Aorta (tissue), 5 donors: ENCODE data around the gene PCDH15. TPM values are rescaled to one million over a fixed set of nuclear protein-coding genes. Genes with fewer than 3 reads are reported as not detected.

Source experiments
- ATAC-seq: fragments of 200-7000 bp; cut with Tn5 transposase; one replicate; pipeline ENCODE4 v1.9.1; 2022; ENCODE audit warnings: moderate library complexity; ENCODE audit not compliant: low FRiP score
- DNase-seq, 2 donors: peaks; one replicate each; pipeline ENCODE4 v3.0.0-alpha.2; 2020
- H3K27ac ChIP-seq, 2 donors: one replicate each; pipeline ENCODE4 v1.5.1; 2013; ENCODE audit warnings: low read length in 2 of 2, mild to moderate bottlenecking in 2 of 2, moderate library complexity in 2 of 2, control low read depth in 1 of 2, inconsistent platforms in 1 of 2, low read depth in 1 of 2
- H3K27me3 ChIP-seq, 2 donors: one replicate each; pipeline ENCODE4 v1.6.1; 2013; ENCODE audit warnings: control low read depth in 1 of 2, low read length in 1 of 2, mild to moderate bottlenecking in 1 of 2, moderate library complexity in 1 of 2; ENCODE audit not compliant: insufficient read depth in 2 of 2, control insufficient read depth in 1 of 2
- H3K36me3 ChIP-seq, 2 donors: one replicate each; pipeline ENCODE4 v1.6.1; 2013; ENCODE audit warnings: control low read depth in 1 of 2, low read length in 1 of 2, mild to moderate bottlenecking in 1 of 2; ENCODE audit not compliant: insufficient read depth in 2 of 2, control insufficient read depth in 1 of 2
- H3K4me1 ChIP-seq, 2 donors: one replicate each; pipeline ENCODE4 v1.6.1; 2013; ENCODE audit warnings: low read length in 2 of 2, control low read depth in 1 of 2, mild to moderate bottlenecking in 1 of 2, moderate library complexity in 1 of 2; ENCODE audit not compliant: insufficient read depth in 2 of 2, control insufficient read depth in 1 of 2
- H3K4me3 ChIP-seq, 2 donors: one replicate each; pipeline ENCODE4 v1.5.1; 2013; ENCODE audit warnings: low read length in 2 of 2, control low read depth in 1 of 2, mild to moderate bottlenecking in 1 of 2
- H3K9me3 ChIP-seq: one replicate; pipeline ENCODE4 v1.6.1; 2013; ENCODE audit warnings: mild to moderate bottlenecking, low read length; ENCODE audit not compliant: control insufficient read depth
- WGBS, 2 donors: extraction: QIAGEN DNeasy Blood & Tissue Kit; methylation state at CpG; one replicate each; pipeline ENCODE4 v1.1.7; 2013; 5-methylcytosine and 5-hydroxymethylcytosine counted together
- intact Hi-C, 2 donors: fragments of 100-400 bp; cut with DNase I; formaldehyde crosslinking; loops; one replicate each; pipeline versions ENCODE4 v1.14.2 to v1.15.0; 2022
- polyA plus RNA-seq, 2 donors: library from polyadenylated mRNA; stranded (reverse); fragments of 200-250 nt; gene quantifications; one replicate each; pipeline ENCODE4 v1.2.3, GENCODE V29; 2013
- total RNA-seq, 2 donors: library from RNA; stranded (reverse); fragmentation: NEBNext Ultra II Directional; extraction: Animal tissue kit (Norgen Biotek cat#: 25700); gene quantifications; one replicate each; pipeline ENCODE4 v1.2.1, GENCODE V29; 2021
- donor health status: healthy with polysubstance abuse.
- donor health status: Bipolar disorder and iron deficiency.
- donor health status: DM: no; HTN: no; CAD: no.
- donor health status: DM: no; HTN: no; CAD: no.
- donor health status: DM: yes; HTN: yes; CAD: no.

PCDH15 gene
- total and polyA plus RNA-seq, 4 donors, result 0.09 TPM; not detected in 3

DNA sequence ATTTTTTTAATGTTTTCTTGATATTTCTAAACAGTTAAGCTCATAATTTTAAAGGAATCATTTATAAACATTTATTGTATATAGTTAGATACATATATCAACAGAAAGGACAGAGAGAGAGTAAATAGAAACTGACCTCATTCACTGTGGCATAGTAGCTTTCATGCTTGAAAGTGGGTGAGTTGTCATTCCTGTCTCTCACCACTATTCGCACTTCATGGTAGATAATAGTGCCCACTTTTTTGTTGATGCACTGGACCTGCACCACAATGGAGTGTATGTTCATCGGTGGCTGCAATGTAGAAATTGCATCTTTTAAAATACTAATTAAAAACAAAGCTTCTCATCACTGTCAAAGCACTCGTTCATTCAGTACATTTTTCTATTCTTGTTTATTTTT, 432.0 kb downstream of the PCDH15 start:
- Histone ChIP-seq H3K27me3 (no peaks in the 10 kb centered on the region), H3K9me3 (no peaks in the 10 kb centered on the region), H3K27ac (no peak overlapping the region), H3K36me3 (no peaks in the 10 kb centered on the region), H3K4me3 (no peak overlapping the region), H3K4me1 (no peaks in the 10 kb centered on the region)
- no peak for DNase-seq
- intact Hi-C loops, result no loop called here
- WGBS, 2 donors, result 66 to 73% methylated on average over 3 of the region's 3 CpGs
- ATAC-seq, result no peak

DNA sequence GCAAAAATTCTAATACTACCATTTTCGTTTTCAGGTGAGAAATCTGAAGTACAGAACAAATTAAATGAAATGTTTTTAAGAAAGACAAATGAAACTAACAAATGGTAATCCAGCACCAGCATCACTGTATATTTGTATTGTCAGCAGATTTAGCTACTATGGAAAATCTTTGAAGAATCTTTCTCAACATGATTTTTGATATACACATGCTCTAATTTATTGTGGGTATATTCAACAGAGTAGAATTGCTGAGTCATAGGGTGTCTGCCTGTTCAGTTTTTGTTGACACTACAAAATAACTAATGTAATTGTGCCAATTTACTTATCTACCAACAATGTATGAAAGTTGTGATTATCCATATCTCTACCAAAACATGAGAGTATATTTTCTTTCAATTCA, 437.6 kb downstream of the PCDH15 start:
- H3K27me3 ChIP-seq, result no peaks in the 10 kb centered on the region
- 56% methylated on average over 1 of the region's 1 CpG for WGBS, 2 donors
- H3K4me1 ChIP-seq, result no peaks in the 10 kb centered on the region
- H3K36me3 ChIP-seq, result no peaks in the 10 kb centered on the region
- no peaks in the 10 kb centered on the region for H3K9me3 ChIP-seq
- ATAC-seq, result no peak
- no peak overlapping the region for H3K27ac ChIP-seq
- H3K4me3 ChIP-seq, result no peak overlapping the region
- intact Hi-C loops, result no loop called here
- DNase-seq, result no peak

DNA sequence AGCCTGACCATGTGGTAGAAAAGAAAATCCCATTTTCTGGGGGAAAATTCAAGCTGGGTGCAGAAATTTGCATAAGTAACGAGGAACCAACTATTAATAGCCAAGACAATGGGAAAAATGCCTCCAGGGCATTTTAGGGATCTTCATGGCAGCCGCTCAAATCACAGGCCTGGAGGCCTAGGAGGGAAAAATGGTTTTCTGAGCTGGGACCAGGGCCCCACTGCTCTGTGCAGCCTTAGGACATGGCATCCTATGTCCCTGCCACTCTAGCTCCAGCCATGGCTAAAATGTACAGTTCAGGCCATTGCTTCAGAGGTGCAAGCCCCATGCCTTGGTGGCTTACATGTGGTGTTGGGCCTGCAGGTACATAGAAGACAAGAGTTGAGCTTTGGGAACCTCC, 459.0 kb downstream of the PCDH15 start:
- 36 to 70% methylated on average over 2 of the region's 2 CpGs for WGBS, 2 donors
- no peak for DNase-seq
- Histone ChIP-seq H3K27ac (no peak overlapping the region), H3K27me3 (no peaks in the 10 kb centered on the region), H3K4me3 (no peak overlapping the region), H3K36me3 (no peaks in the 10 kb centered on the region), H3K9me3 (peaks cover 2% of the 10 kb centered on the region), H3K4me1 (no peaks in the 10 kb centered on the region)
- intact Hi-C loops, result no loop called here
- ATAC-seq, result no peak

DNA sequence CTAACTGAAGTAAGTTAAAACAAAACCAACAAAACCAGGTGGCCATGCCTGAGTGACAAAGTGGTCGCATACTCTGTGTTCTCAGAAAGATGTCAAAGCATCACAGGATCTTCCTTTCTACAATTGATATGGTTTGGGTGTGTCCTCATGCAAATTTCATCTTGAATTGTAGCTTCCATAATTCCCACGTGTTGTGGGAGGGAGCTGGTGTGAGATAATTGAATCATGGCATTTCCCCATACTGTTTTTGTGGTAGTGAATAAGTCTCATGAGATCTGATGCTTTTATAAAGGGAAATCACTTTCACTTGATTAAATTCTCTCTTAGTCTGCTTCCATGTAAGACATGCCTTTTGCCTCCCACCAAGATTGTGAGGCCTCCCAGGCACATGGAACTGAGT, 465.7 kb downstream of the PCDH15 start:
- 64 to 69% methylated on average over 2 of the region's 2 CpGs for WGBS, 2 donors
- intact Hi-C loops, result no loop called here
- Histone ChIP-seq H3K9me3 (no peaks in the 10 kb centered on the region), H3K36me3 (no peaks in the 10 kb centered on the region), H3K27ac (no peak overlapping the region), H3K27me3 (no peaks in the 10 kb centered on the region), H3K4me1 (no peaks in the 10 kb centered on the region), H3K4me3 (no peak overlapping the region)
- no peak for DNase-seq
- ATAC-seq, result no peak

DNA sequence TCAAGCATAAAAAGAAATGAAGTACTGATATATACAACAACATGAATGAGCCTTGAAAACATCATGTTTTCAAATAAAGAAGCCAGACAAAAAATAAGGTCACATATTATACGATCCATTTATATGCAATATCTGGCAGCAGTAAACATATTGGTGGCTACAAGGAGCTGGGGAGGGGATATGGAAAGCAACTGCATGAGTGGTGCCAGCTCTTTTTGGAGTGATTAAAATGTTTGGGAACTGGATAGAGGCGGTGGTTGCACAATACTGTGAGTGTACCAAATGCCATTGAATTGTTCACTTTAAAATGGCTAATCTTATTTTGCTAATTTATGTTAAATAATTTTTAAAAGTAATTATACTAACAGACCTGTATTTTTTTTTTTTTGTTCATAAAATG, 481.7 kb downstream of the PCDH15 start:
- Histone ChIP-seq H3K27me3 (no peaks in the 10 kb centered on the region), H3K4me3 (no peak overlapping the region), H3K36me3 (no peaks in the 10 kb centered on the region), H3K9me3 (no peaks in the 10 kb centered on the region), H3K27ac (no peak overlapping the region), H3K4me1 (no peaks in the 10 kb centered on the region)
- 78 to 86% methylated on average over 2 of the region's 2 CpGs for WGBS, 2 donors
- no peak for ATAC-seq
- intact Hi-C loops, result no loop called here
- DNase-seq, result no peak

DNA sequence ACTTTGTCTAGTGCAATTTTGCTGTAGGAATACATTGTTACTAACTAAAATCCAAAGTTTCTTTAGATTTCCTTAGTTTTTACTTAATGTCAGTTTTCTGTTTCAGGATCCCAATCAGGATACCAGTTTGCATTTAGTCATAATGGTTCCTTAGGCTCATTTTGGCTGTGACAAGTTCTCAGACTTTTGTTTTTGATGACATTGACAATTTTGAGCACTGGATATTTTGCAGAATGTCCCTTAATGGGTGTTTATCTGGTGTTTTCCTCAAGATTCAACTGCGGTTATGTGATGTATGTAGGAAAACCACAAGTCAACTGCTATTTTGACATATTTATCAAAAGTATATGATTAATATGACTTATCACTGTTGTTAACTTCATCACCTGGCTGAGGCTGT, 482.6 kb downstream of the PCDH15 start:
- Histone ChIP-seq H3K36me3 (no peaks in the 10 kb centered on the region), H3K4me1 (no peaks in the 10 kb centered on the region), H3K9me3 (no peaks in the 10 kb centered on the region), H3K27ac (no peak overlapping the region), H3K4me3 (no peak overlapping the region), H3K27me3 (no peaks in the 10 kb centered on the region)
- DNase-seq (no peak), ATAC-seq (no peak)
- intact Hi-C loops, result no loop called here
- 53 to 59% methylated on average over 1 of the region's 1 CpG for WGBS, 2 donors

DNA sequence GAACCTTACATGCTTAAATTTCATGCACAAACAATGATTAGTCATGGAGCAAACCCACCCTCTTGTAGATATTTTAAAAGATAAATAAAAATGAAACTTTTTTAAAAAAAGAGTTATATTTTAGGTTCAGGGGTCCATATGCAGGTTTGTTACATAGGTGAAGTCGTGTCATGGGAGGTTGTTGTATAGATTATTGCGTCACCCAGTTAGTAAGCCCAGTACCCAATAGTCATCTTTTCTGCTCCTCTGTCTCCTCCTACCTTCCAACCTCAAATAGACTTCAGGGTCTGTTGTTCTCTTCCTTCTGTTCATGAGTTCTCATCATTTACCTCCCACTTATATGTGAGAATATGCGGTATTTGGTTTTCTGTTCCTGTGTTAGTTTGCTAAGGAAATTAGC, 486.6 kb downstream of the PCDH15 start:
- no peak for DNase-seq
- 94 to 95% methylated on average over 3 of the region's 3 CpGs for WGBS, 2 donors
- Histone ChIP-seq H3K9me3 (no peaks in the 10 kb centered on the region), H3K4me3 (no peak overlapping the region), H3K27ac (no peak overlapping the region), H3K4me1 (no peaks in the 10 kb centered on the region), H3K36me3 (no peaks in the 10 kb centered on the region), H3K27me3 (no peaks in the 10 kb centered on the region)
- intact Hi-C loops, result no loop called here
- no peak for ATAC-seq

DNA sequence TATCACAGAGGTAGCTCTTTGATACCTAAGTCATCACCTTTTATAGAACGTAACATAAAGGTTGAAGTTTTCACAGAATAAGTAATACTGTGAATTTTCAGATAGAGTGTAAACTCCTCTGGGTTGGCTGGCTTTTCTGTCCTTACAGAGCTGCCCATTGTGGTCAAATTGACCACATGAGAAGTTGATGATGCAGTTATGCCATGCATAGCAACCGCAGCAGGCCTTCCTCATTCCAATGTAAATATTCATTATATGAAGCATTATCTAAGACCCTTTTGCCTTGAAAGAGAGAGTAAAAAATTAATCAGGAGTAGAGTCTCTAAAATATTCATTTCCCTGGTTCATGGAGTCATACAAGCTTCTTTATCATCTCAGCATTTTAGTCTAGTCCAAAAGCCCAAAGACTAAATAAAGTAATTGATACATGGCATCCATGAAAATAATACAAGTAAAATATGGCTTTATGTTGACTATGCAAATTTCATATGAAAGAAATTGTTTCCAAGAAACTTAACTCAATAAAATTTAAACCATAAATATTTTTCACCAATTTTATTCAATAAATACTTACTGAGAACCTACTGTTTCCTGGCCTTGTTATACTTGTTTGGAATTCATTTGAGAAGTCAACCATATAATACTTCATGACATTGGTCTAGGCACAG, 516.4 kb downstream of the PCDH15 start:
- intact Hi-C loops, result no loop called here
- no peaks in the 10 kb centered on the region for H3K27me3 ChIP-seq
- H3K4me1 ChIP-seq, result no peaks in the 10 kb centered on the region
- DNase-seq (no peak), ATAC-seq (no peak)
- H3K27ac ChIP-seq, result no peak overlapping the region
- H3K9me3 ChIP-seq, result no peaks in the 10 kb centered on the region
- H3K36me3 ChIP-seq, result no peaks in the 10 kb centered on the region
- WGBS, 2 donors, result 83 to 84% methylated on average over 2 of the region's 2 CpGs
- H3K4me3 ChIP-seq, result no peak overlapping the region

DNA sequence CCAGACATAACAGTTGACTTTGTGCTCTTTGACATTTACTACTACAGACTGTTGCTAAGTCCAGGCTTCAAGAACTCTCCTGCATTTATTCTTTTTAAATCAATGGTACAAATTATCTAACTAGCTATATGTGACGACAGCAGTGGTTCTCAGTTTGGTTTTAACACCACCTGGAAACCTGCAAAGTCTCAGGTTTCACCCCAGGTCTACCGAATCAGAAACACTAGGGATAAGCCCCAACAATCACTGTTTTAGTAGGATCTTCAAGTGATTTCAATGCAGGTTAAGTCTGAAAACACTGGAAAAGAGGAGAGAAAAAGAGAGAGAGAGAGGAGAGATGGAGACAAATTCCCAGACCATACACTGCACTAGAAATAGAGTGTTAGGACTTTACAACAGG, 519.0 kb downstream of the PCDH15 start:
- Histone ChIP-seq H3K9me3 (no peaks in the 10 kb centered on the region), H3K27me3 (no peaks in the 10 kb centered on the region), H3K36me3 (no peaks in the 10 kb centered on the region), H3K4me1 (no peaks in the 10 kb centered on the region), H3K27ac (no peak overlapping the region), H3K4me3 (no peak overlapping the region)
- intact Hi-C loops, result no loop called here
- ATAC-seq (no peak), DNase-seq (no peak)
- 38 to 42% methylated on average over 2 of the region's 2 CpGs for WGBS, 2 donors
